Measurements from ENCODE around the gene MYO10.

The MYO10 gene

GRCh38 chr5:16695779-16696178 is 240.3 kb downstream of the MYO10 start:
- DNase-seq: no peak

- DNase-seq: no peak
These were observed 242.2 kb downstream of the MYO10 start for GRCh38 chr5:16693879-16694278.

DNA sequence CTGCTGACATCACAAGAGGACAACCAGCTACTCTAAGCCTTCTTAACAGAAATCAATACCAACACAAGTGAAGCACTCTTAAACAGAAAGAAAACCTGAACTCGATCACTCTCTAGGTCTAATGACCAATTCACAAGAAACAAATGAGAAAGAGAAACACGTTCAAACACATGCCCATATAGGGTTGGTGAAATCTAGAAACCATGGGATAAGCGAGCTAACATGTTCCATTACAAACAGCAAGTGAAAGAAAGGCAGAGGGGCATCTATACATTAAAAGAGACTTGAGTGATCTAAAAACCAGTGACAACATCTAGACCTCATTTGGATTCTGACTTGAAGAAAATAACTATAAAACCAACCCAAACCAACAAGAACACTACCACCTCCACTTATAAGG is 244.4 kb downstream of the MYO10 start:
- no peak for DNase-seq

- no peak for DNase-seq
These were observed 245.7 kb downstream of the MYO10 start for GRCh38 chr5:16690243-16690852.

DNA sequence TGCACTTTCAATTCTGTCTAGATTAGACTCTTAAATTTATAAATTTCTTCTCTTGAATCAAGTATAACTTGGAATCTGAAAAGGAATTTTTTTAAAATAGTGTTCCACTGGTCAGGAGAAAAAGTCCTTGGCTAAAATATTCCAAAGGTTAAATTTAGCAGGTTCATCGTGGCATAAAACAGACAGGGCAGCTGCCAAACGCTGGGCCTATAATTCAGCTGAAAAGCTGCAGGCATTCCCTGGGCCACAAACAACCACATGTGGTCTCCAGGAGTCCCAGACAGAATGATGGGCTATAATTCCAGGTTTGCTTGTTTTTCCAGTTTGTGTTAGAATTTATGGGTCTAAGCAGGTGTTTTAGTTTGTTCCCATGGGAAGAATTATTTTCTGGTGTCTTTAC is 248.2 kb downstream of the MYO10 start:
- no peak for DNase-seq

- no peak for DNase-seq
These were observed 251.0 kb downstream of the MYO10 start for GRCh38 chr5:16685069-16685468.

- no peak for DNase-seq
These were observed 254.2 kb downstream of the MYO10 start for GRCh38 chr5:16681876-16682275.

DNA sequence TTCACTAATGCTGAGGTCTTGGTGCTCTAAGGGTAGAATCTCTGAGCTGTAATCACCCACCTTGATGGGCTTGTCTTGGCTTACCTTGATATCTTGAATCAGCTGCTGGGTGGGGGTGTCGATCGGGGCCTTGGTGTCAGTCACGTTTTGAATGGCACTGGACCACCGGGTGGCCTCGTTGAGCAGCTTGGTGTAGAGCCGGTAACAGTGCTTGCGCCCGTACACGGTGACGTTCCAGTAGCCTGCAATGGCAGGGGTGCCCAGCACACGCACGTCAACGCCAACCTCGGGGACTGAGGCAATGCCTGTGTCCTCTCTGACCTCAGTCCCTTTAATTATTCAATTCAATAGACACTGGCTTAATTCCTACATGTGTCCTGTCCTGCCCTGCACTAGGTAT is 256.2 kb downstream of the MYO10 start:
- no peak for DNase-seq

DNA sequence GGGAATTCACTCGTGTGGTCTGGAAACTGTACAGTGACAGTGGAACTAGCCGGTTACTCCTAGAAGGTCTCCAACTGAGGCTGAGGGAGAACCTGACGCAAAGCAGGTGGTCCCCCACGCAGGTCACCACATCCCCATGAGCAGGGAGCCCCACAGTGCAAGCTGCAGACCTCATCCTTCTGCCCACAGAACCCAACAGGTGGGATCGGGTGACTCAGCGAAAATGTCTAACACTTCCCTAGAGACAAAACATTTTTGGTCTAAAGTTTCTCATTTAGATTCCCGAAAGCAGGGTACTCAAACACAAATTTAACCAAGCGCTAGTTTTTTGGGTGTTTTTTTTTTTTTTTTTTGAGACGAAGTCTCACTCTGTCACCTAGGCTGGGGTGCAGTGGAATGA is 256.9 kb downstream of the MYO10 start:
- no peak for DNase-seq

- no peak for DNase-seq
These were observed 260.3 kb downstream of the MYO10 start for GRCh38 chr5:16675806-16676205.

GRCh38 chr5:16674750-16675149 is 261.3 kb downstream of the MYO10 start:
- DNase-seq: no peak

DNA sequence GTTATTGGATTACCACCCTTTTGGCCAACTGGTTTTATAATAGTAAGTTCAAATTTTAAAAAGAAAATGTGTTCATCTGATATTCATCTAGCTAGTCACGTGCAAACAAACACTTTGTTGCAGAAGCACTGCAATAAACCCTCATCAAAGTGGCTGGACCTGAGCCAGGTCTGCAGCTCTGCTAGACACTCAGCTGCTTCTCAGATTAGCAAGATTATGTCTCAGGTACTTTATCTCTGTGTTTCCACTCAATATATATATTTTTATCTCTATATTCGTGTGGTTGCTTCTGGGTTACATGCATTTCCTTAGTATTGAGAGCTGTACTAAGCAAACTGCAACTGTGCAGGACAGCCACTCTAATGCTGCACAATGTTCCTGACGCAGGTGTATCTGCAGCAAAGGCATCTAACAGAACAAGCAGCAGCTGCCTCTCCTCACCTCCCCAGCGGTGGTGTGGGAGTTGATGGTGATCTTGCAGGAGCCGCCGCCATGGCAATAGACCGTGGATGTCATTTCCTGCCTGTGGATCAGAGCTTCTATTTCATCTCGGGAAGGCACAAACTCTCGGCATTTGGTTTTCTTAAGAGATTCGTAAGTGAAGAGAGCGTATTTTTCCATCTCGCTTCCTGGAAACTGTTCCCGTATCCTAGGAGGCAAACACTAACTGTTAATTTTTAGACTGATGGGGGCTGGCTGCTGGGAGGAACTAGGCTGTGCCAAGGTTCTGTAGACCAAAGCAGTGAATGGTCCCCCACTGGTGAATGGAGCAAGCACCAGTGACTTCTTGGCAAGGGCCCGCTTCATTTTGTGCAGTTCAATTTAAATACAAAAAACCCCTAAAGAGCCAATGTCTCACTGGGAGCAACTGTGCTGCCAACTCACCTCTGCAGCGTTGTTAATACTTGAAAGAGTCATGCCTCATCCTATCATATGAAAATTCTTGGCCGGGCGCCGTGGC is 262.6 kb downstream of the MYO10 start:
- DNase-seq: peak; percentile 32 to 40

- DNase-seq: no peak
These were observed 264.9 kb downstream of the MYO10 start for GRCh38 chr5:16671208-16671607.

GRCh38 chr5:16669776-16670175 is 266.3 kb downstream of the MYO10 start:
- DNase-seq: no peak

DNA sequence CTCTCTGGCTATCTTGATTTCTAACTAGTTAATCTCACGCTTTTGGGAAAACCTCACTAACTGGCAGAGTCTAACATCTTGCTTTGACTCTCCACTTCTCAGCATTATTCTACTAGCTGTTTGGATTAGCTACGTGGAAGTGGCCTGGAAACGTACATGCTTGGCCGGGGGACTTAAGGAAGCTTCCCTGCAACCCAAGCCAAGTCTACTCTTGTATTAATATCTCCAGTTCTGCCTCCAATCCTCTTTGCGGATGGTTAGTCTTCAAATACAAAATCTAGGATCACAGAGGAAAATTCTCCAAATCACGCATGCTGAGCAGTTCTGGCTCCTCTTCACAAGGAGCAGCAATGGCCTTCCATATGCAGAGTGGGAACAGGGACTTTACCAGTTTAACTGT is 267.5 kb downstream of the MYO10 start:
- no peak for DNase-seq

- DNase-seq: no peak
These were observed 267.9 kb downstream of the MYO10 start for GRCh38 chr5:16668194-16668593.

GRCh38 chr5:16666883-16667398 is 269.1 kb downstream of the MYO10 start:
- peak; percentile 35 to 36 for DNase-seq

DNA sequence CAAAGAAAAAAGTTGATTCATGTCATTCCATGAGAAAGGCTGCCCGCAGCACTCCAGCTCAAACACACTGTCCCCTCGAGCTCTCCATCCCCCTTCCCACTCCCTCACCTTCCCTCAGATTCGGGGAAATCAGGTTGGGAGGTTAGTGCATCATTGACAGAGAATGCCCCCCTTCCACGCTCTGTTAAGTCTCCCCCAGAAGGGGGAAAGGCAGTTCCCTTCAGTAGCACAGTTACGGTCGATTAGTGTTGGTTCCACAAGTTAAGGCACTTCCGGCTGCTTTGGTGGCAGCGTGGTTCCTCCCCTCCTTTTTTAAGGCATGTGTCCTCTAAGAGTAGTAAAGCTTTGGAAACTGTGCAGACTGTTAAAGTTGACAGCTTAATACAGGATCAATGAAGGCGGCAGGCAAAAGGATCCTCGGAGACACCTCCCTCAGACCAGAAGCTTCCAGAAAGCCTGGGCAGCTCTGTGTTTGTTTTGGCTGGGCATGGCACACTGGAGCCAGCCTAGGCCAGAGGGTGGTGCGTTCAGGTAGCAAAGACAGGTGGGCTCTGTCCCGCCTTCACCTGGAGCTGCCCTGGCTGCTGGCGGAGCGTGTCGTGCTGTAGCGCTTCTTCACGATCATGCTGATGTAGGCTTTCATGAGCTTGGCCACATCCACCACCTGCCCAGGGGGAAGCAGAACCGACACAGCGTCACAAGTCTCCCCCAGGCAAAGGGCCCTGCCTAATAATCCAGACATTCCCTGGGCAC is 269.8 kb downstream of the MYO10 start:
- no peak for DNase-seq

GRCh38 chr5:16665601-16666000 is 270.5 kb downstream of the MYO10 start:
- DNase-seq: no peak

GRCh38 chr5:16664368-16664767 is 271.7 kb downstream of the MYO10 start:
- DNase-seq: no peak

- no peak for DNase-seq
These were observed 272.2 kb downstream of the MYO10 start for GRCh38 chr5:16663840-16664239.

DNA sequence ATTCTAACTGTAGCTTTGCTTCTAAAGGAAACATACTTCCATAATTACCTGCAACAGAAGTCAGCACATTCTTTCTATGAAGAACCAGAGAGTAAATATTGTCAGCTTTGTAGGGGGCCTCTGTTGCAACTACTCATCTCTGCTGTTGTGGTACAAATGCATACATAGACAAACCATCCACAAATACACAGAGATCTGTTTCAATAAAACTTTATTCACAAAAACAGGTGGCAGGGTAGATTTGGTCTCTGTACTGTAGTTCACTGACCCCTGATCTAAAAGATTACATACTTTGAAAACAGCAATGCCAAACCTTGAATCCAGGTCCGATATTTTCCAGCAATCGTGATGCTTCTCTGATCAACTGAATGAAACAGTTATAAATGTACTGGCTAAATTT is 274.4 kb downstream of the MYO10 start:
- no peak for DNase-seq

- DNase-seq: no peak
These were observed 275.1 kb downstream of the MYO10 start for GRCh38 chr5:16660982-16661381.
